Fibroblast of skin of left quadriceps (primary cell): ENCODE data around the gene ABCB8.
"Not testable (repeated sequence)": the region's sequence is repeated elsewhere in the genome, so short reads cannot be mapped to it uniquely, and the experiment has no call there.

Experiments used
- DNase-seq, 2 experiments: peaks; one replicate each; pipeline ENCODE4 v3.0.0-alpha.2; 2013; ENCODE audit warnings: low read depth in 2 of 2

ABCB8 gene

GRCh38 chr7:150998341-150998740, 29.9 kb upstream of the ABCB8 start:
- no peak for DNase-seq

GRCh38 chr7:150999001-150999400, 29.2 kb upstream of the ABCB8 start:
- no peak for DNase-seq

DNA sequence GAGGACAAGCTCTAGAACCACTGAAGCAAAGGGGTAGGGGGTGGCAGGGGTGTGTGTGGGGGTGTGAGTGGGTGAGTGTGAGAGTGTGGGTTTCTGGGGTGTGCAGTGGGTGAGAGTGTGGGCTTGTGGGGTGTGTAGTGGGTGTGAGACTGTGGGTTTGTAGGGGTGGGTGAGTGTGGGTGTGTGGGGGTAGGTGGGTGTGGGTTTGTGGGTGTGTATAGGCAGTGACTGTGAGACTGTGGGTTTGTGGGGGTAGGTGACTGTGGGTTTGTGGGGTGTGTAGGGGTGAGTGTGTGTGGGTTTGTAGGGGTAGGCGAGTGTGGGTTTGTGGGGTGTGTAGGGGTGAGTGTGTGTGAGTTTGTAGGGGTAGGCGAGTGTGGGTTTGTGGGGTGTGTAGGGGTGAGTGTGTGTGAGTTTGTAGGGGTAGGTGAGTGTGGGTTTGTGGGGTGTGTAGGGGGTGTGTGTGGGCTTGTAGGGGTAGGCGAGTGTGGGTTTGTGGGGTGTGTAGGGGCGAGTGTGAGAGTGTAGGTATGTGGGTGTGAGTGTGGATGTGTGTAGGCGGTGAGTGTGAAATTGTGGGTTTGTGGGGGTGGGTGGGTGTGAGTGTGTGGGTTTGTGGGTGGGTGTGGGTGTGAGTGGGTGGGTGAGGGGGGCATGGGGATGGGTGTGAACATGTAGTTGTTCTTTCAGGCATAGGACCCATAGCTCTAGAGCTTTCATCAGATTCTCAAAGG, 28.6 kb upstream of the ABCB8 start:
- no peak for DNase-seq

GRCh38 chr7:151000897-151001495, 27.3 kb upstream of the ABCB8 start:
- DNase-seq: no peak

- DNase-seq: no peak
Observed at GRCh38 chr7:151001546-151001945, 26.7 kb upstream of the ABCB8 start.

DNA sequence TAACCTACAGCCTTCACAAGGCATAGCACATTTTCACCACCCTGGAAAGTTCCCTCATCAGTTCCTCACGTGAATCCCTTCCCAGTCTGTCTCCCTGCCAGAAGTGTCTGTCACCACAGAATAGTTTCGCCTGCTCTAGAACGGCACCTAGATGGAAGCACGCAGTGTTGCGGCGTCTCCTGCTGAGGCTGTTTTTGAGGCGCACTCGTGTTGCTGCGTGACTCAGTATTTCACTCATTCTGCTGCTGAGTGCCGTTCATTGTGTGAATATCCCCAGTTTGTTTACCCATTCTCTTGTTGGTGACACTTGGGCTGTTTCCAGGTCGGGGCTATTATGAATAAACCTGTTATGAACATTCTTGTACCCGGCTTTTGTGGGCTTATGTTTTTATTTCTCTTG, 24.7 kb upstream of the ABCB8 start:
- no peak for DNase-seq

GRCh38 chr7:151005566-151005965, 22.7 kb upstream of the ABCB8 start:
- DNase-seq: no peak

DNA sequence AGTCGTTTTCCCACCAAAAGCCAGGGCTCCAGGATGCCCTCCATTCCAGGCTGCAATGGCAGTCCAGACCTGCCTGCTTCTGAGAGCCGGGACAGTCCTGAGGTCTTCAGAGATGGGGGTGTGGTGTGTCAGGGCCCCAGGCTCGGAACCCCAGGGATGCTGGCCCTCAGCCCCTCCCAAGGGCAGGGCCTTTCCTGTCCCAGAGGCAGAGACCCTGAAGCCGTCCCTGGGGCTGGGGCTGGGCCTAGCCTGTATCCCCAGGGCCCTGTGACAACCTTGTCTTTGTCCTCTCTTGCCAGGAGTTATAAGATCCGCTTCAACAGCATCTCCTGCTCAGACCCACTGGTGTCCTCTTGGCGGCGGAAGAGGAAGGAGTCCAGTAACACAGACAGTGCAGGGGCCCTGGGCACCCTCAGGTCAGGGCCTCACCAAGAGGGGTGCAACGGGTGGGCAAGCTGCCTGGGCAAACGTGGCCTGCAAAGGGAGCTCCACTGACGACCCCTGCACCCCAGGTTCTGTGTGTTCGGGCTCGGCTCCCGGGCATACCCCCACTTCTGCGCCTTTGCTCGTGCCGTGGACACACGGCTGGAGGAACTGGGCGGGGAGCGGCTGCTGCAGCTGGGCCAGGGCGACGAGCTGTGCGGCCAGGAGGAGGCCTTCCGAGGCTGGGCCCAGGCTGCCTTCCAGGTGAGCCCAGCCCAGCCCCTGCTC, 21.5 kb upstream of the ABCB8 start:
- no peak for DNase-seq

GRCh38 chr7:151007469-151007898, 20.8 kb upstream of the ABCB8 start:
- DNase-seq: no peak

GRCh38 chr7:151008143-151008510, 20.1 kb upstream of the ABCB8 start:
- no peak for DNase-seq

GRCh38 chr7:151008511-151009323, 19.5 kb upstream of the ABCB8 start:
- no peak for DNase-seq

- no peak for DNase-seq
Observed at GRCh38 chr7:151009327-151010036, 18.8 kb upstream of the ABCB8 start.

GRCh38 chr7:151010037-151010306, 18.3 kb upstream of the ABCB8 start:
- DNase-seq: no peak

DNA sequence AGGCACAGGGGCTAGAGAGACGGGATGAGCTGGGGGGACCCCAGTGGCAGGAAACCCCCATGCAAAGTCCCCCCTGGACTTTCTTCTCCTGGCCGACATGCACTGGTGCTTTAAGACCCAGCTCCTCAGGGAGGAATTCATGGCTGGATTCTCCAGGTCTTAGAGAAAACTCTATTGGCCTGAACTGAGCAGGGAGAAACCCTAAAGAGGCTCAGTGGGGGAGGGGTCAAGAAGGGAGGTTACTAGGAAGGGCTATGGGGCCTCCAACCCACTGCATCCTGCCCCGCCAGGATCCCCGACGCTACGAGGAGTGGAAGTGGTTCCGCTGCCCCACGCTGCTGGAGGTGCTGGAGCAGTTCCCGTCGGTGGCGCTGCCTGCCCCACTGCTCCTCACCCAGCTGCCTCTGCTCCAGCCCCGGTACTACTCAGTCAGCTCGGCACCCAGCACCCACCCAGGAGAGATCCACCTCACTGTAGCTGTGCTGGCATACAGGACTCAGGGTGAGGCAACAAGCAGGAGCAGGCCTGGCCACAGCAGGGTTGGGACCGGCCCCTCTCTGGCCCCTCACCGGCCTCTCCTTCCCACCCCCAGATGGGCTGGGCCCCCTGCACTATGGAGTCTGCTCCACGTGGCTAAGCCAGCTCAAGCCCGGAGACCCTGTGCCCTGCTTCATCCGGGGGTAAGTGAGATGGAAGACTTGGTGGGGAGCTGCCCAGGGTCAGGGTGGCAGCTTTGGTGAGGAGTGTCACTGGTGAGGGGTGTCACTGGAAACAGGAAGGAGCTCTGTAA, 17.7 kb upstream of the ABCB8 start:
- peak in 1 of 2 experiments; percentile 40 for DNase-seq

GRCh38 chr7:151011097-151011409, 17.2 kb upstream of the ABCB8 start:
- no peak for DNase-seq

DNA sequence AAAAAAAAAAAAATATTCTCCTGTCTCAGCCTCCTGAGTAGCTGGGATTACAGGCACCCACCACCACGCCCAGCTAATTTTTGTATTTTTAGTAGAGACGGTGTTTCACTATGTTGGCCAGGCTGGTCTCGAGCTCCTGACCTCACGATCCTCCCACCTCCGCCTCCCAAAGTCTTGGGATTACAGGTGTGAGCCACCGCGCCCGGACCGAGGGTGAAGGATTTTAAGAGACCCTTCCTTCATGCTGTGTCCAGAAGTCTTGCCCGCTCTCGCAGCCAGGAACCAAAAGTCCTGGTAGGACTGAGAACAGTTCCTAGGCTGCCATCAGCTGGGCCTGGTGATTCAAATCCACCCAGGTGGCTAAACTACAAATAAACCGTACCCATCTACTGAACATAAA, 16.6 kb upstream of the ABCB8 start:
- not testable (repeated sequence) for DNase-seq

- DNase-seq: no peak
Observed at GRCh38 chr7:151012031-151012692, 16.1 kb upstream of the ABCB8 start.

- no peak for DNase-seq
Observed at GRCh38 chr7:151012911-151013347, 15.3 kb upstream of the ABCB8 start.

DNA sequence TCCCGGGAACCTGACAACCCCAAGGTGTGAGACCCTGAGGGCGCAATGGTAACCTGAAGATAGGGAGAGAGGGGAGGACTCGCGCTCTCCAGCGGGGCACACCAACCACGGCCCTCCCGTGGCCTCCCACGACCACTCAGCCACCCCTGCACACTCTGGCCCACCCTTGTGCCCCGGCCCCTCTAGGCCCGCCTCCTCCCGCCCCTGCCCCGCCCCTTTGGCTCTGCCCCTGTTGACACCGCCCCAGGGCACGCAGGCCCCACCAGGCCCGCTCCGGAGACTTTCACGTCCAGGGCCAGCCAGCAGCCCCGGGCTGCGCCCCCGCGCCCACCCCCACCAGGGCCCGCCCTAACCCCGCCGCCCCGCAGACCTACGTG, 14.9 kb upstream of the ABCB8 start:
- no peak for DNase-seq

- DNase-seq: peak; percentile 41 to 43
Observed at GRCh38 chr7:151013733-151014497, 14.3 kb upstream of the ABCB8 start.
